ENCODE measurements around the gene TPD52L3. TPM values are rescaled to one million over a fixed set of nuclear protein-coding genes. Genes with fewer than 3 reads are reported as not detected.

Gene TPD52L3
- total RNA-seq, result not detected

DNA sequence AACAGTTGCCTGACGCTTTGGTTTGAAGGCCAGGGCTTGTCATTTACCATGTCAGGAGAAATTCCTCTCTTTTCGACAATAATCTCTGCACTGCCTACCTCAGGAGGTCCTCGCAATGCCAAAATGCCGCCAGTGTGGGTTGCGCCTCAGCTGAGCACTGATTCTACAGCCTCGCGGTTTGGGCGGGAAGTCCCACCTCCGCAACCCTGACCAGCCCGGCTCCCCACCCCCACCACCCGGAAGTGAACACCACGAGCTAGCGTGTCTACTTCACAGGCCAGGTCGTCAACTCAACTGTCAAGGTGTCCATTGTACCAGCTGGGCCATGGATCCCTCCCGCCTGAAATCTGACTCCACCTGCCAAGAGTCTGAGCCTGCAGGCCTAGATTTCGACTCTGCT, at the start of gene TPD52L3:
Gene TPD52L3 (plus strand): TSS at position 273 of the 400 bp plus-strand sequence. CDS start 221 bp downstream, outside the sequence.
- DNase-seq (ENCODE audit: low spot score), result no peak
- ATAC-seq (ENCODE audit: low FRiP score), result no peak
- TF ChIP-seq, protein P1, sequence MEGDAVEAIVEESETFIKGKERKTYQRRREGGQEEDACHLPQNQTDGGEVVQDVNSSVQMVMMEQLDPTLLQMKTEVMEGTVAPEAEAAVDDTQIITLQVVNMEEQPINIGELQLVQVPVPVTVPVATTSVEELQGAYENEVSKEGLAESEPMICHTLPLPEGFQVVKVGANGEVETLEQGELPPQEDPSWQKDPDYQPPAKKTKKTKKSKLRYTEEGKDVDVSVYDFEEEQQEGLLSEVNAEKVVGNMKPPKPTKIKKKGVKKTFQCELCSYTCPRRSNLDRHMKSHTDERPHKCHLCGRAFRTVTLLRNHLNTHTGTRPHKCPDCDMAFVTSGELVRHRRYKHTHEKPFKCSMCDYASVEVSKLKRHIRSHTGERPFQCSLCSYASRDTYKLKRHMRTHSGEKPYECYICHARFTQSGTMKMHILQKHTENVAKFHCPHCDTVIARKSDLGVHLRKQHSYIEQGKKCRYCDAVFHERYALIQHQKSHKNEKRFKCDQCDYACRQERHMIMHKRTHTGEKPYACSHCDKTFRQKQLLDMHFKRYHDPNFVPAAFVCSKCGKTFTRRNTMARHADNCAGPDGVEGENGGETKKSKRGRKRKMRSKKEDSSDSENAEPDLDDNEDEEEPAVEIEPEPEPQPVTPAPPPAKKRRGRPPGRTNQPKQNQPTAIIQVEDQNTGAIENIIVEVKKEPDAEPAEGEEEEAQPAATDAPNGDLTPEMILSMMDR (IDR thresholded peaks at IDR 0.05), result no peak

DNA sequence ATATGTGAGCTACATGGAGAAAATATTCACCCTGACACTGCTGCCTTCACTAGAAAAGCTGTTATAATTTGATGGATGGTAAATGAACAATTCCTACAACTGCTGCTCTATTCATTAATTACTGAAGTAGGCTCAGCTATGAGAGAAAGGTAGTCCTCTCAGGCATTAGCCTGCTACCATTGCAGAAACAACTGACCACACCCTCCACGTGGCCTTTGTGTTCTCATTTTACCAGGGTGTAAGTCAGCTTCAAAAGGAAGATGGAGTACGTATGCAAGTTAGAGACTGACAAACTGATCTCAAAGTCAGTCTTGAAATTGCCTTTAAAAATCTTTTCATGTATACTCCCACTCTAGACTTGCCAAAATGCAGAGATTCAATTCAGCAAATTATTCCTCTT, 26.3 kb upstream of the TPD52L3 start:
- DNase-seq (ENCODE audit: low spot score) (no peak), ATAC-seq (ENCODE audit: low FRiP score) (no peak)
- TF ChIP-seq, protein P1 (IDR thresholded peaks at IDR 0.05), result no peak

DNA sequence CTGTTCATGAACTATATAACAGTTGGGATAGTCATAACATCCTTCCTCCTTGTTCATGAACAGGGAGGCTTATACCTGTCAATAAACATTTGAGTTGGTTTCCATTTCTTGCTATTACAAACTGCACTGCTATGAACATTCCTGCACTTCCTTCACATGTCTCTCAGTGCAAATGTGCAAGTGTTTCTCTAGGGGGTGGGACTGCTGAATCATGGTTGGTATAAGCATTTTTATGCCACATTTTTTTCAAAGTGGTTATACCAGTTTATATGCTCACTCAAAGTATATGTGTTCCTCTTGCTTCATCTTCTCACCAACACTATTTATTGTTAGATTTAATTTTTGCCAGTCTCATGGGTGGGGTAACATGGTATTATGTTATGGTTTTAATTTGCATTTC, 25.8 kb upstream of the TPD52L3 start:
- DNase-seq (ENCODE audit: low spot score) (no peak), ATAC-seq (ENCODE audit: low FRiP score) (no peak)
- TF ChIP-seq, protein P1 (IDR thresholded peaks at IDR 0.05), result no peak

GRCh38 chr9:6304232-6304631, 23.9 kb upstream of the TPD52L3 start:
- ATAC-seq (ENCODE audit: low FRiP score) (no peak), DNase-seq (ENCODE audit: low spot score) (no peak)
- TF ChIP-seq, protein P1 (IDR thresholded peaks at IDR 0.05), result no peak

- DNase-seq (ENCODE audit: low spot score), result no peak
- no peak for ATAC-seq (ENCODE audit: low FRiP score)
- TF ChIP-seq, protein P1 (IDR thresholded peaks at IDR 0.05), result no peak
Measured at GRCh38 chr9:6305954-6306563, 22.1 kb upstream of the TPD52L3 start.

DNA sequence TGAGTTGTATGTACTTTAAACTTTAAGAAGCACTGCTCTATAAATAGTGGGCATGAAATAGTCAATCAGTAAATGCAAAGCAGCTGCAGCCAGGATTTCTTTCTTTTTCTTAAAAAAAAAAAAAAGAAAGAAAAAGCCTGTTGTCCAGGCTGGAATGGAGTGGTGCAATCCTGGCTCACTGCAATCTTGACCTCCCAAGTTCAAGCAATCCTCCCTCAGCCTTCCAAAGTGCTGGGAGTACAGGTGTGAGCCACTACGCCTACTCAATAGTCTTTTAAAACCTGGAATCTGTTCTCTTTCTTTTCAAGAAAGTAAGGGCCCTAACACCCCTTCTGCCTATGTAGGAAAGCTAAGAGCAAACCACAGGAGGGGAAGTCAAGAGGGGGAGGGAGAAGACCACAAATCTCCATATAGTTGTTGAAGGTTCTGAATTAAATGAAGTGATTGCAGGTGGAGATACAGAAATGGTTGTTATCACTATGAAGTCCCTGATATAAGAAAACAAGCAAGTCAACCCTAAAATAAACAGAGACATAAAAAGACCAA, 20.6 kb upstream of the TPD52L3 start:
- TF ChIP-seq, protein P1 (IDR thresholded peaks at IDR 0.05), result no peak
- no peak for DNase-seq (ENCODE audit: low spot score)
- no peak for ATAC-seq (ENCODE audit: low FRiP score)

Measured in omental fat pad (tissue), 4 donors.